Loucy (cell line): ENCODE measurements around the gene IZUMO2.

Source experiments
- CTCF ChIP-seq: fragments of 200-600 bp; sonication (generic); conservative IDR thresholded peaks from 2 replicates; pipeline ENCODE4 v1.5.1; 2014; ENCODE audit warnings: mild to moderate bottlenecking, antibody characterized with exemption, low read length
- EZH2phosphoT487 ChIP-seq: fragments of 200-600 bp; IDR thresholded peaks from 2 replicates; pipeline ENCODE4 v1.6.1; 2018; ENCODE audit warnings: antibody characterized with exemption, mild to moderate bottlenecking, moderate library complexity, borderline replicate concordance

- TF ChIP-seq CTCF (no peak), EZH2phosphoT487 (no peak)
Observed at GRCh38 chr19:50171752-50172151, 8.7 kb upstream of the IZUMO2 start.
